DMS153 (cell line): ENCODE results near the gene UFSP1.

ENCODE experiments used
- DNase-seq: peaks from one replicate; lab custom pipeline; 2025; lab: John Stamatoyannopoulos, UW

Gene UFSP1

GRCh38 chr7:100882201-100882600 is 7.3 kb downstream of the UFSP1 start:
- DNase-seq: no peak

GRCh38 chr7:100881136-100881535 is 8.4 kb downstream of the UFSP1 start:
- DNase-seq: no peak

DNA sequence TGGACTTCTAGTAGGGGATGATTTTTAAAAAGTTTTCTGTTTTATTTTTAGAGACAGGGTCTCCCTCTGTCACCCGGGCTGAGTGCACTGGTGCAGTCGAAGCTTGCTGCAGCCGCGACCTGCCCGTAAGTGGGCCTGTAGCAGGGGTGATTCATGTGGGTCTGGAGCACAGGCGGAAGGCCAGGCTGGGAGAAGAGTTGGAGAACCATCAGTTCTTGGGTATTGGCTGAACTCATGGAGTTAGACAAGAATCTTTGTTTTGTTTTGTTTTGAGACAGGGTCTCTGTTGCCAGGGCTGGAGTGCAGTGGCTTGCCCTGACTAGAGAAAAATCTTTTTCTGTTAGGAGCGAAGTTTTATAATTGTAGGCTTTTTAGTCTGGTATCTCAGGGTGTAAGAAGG is 8.9 kb downstream of the UFSP1 start:
- no peak for DNase-seq

DNA sequence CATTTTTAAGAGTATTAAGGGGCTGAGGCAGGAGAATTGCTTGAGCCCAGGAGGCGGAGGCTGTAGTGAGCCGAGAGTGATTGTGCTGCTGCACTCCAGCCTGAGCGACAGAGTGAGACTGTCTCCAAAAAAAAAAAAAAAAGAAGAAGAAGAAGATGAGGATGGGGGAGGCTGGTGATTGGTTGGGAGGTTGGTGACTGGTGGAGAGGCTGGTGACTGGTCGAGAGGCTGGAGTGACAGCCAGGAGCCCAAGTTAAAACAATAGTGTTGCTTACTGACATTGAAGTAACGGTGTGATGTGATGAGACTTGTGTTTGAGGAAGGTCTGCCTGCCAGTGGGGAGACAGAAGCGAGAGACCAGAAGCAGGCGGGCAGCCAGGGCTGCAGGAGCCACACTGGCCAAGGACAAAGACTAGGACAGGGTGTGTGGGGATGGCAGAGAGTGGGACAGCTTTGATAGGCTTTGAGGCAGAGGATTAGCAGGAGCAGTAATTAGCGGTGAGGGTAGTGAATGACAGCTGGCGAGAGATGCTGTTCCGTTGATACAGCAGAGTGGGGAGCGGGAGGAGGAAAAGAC is 9.7 kb downstream of the UFSP1 start:
- no peak for DNase-seq

- DNase-seq: no peak
These were observed 10.8 kb downstream of the UFSP1 start for GRCh38 chr7:100878685-100879084.

DNA sequence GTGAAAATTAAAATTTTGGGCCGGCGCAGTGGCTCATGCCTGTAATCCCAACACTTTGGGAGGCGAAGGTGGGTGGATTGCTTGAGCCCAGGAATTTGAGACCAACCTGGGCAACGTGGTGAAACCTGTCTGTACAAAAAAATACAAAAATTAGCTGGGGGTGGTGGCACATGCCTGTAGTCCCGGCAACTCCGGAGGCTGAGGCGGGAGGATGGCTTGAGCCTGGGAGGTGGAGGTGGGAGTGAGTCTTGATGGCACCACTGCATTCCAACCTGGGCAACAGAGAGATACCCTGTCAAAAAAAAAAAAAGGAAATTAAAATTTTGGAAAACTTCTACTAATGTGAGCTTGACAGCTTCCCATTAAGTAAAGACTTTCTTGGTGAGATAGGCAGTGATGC is 11.5 kb downstream of the UFSP1 start:
- DNase-seq: no peak

DNA sequence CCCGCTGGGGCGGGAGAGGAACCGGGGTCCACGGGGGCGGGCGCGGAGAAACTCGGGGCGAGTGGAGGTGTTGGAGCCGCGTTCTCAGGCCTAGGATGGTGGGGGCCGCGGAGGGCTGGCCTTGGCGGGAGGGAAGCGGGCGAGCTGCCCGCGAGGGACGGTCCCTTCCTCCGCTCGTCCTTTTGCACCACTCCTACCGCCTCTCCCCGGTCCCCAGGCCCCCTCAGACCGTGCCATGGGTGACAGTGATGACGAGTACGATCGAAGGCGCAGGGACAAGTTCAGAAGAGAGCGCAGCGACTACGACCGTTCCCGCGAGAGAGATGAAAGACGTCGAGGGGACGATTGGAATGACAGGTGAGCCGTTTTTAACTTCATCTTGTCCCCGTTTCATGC is 14.2 kb downstream of the UFSP1 start:
- no peak for DNase-seq

- peak; percentile 97 for DNase-seq
These were observed 14.7 kb downstream of the UFSP1 start, which contains the start of gene SRRT for GRCh38 chr7:100874577-100875355. TSS of gene SRRT (plus strand) at chr7:100875103. CDS start at chr7:100875591, 488 bp downstream.

DNA sequence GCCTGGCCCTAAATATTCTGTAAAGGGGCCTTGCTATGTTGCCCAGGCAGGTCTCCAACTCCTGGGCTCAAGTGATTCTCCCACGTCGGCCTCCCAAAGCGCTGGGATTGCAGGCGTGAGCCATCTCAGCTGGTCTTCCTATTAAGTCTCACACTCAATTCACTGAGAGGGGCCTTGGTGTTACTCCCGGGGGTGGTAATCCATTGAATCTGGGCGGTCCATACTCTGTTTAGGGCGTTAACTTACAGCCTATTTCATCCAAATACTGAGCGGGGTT is 15.3 kb downstream of the UFSP1 start:
- no peak for DNase-seq

- DNase-seq: no peak
These were observed 15.8 kb downstream of the UFSP1 start for GRCh38 chr7:100873599-100874299.

DNA sequence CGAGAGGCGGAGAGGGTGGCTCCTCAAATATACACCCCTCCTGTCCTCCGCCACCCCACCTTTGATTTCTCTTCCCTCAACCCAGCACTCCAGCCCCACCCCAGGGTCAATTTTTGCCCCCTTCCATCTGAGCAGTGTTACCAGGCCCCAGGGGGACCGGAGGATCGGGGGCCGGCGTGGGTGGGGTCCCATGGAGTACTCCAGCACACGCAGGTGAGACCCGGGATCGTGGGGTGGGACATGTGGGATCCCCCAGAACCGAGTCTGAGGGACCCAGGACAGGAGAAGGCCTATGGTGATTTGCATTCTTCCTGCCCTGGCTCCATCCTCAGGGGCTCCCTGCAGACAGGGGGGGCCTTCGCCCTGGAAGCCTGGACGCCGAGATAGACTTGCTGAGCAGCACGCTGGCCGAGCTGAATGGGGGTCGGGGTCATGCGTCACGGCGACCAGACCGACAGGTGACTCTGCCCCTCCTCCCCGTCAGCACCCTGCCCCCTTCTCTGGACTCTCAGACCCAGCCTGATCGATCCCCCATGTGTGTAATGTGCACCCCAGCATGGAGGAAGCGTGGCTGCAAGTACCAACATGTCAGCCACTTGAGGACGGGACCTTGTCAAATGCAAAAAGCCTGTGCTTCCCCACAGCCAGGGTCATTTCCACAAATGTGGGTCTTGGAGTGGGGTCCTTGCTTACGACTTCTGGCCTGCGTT is 21.6 kb downstream of the UFSP1 start:
- DNase-seq: no peak

DNA sequence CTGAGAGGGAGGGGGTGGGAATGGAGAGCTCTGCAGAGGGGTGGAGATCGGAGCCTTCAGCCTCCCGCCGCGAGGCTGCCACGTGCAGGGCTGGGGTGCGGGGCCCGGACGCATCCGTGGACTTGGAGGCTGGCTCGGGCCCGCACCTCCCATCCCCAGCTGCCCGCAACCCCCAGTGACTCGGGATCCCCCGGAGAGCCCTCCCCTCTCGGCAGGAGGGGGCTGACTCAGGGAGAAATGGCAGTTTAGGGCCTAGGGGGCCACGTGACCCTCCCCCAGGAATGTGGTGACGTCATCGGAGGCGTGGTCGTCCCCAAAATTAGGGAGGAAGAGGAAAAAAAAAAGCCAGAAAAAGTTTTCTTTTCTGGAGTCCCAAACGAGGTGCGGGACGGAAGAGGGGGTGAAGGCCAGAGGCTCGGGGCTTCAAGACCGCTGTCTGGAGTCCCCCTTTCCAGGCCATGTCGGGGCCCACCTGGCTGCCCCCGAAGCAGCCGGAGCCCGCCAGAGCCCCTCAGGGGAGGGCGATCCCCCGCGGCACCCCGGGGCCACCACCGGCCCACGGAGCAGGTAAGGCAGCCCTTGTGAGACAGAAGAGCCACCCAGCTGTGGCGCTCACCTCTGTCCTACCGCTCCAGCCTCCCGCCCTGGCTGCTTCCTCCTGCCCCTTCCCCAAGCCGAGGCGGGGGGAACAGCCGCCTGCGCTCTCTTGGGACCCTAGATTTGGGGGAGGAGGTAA is 22.3 kb downstream of the UFSP1 start, which contains the start of gene TRIP6:
Gene TRIP6, plus strand, starts transcription at position 348 of the 736 bp plus-strand sequence. Its CDS starts 111 bp downstream, at position 459.
- DNase-seq: no peak

GRCh38 chr7:100866729-100867039 is 22.8 kb downstream of the UFSP1 start:
- no peak for DNase-seq

DNA sequence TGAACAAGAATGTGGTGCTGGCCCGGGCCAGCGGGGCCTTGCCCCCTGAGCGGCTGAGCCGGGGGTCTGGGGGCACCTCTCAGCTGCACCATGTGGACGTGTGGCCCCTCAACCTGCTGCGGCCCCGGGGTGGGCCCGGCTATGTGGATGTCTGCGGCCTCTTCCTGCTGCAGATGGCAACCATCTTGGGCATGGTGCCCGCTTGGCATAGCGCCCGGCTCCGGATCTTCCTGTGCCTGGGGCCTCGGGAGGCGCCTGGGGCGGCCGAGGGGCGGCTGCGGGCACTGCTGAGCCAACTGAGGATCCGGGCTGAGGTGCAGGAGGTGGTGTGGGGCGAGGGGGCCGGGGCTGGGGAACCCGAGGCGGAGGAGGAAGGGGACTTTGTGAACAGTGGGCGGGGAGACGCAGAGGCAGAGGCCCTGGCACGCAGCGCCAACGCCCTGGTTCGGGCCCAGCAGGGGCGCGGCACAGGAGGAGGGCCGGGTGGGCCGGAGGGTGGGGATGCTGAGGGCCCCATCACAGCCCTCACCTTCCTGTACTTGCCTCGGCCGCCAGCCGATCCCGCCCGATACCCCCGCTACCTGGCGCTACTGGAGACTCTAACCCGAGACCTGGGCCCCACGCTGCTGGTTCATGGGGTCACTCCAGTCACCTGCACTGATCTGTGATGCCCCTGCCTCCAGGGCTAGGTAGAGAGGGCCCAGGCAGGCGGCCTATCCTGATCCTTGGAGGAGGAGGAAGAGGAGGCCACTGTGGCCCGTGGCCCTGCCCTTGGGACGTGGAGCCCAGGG is 23.4 kb downstream of the UFSP1 start:
- DNase-seq: peak; percentile 42

GRCh38 chr7:100865372-100865911 is 24.1 kb downstream of the UFSP1 start:
- DNase-seq: peak; percentile 67

- no peak for DNase-seq
These were observed 25.2 kb downstream of the UFSP1 start for GRCh38 chr7:100864263-100864845.

DNA sequence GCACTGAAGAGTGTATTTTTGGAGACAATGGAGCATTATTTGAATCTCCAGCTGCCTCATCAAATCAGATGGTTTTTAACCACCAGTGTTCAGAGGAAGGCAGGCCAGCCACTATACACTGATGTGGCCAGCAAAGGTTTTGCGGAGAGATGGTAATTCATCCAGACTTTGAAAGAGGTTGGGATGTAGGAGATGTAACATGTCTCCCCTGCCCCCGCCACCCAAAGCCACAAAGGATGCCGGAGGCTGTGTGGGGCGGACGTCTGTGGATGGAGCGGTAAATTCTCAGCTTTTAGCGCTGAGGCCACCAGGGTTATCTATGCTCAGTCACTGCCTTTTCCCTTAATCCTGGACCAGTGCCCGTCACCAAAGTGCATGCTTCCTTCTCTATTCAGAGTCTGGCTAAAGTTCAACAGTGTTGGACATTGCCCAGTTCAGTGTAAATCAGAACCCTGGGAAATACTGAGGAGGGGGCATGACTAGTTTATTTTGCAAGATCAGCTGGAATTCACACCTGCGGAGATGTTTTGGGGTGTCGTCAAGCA is 26.0 kb downstream of the UFSP1 start:
- no peak for DNase-seq

- no peak for DNase-seq
These were observed 27.9 kb downstream of the UFSP1 start for GRCh38 chr7:100861616-100861985.

DNA sequence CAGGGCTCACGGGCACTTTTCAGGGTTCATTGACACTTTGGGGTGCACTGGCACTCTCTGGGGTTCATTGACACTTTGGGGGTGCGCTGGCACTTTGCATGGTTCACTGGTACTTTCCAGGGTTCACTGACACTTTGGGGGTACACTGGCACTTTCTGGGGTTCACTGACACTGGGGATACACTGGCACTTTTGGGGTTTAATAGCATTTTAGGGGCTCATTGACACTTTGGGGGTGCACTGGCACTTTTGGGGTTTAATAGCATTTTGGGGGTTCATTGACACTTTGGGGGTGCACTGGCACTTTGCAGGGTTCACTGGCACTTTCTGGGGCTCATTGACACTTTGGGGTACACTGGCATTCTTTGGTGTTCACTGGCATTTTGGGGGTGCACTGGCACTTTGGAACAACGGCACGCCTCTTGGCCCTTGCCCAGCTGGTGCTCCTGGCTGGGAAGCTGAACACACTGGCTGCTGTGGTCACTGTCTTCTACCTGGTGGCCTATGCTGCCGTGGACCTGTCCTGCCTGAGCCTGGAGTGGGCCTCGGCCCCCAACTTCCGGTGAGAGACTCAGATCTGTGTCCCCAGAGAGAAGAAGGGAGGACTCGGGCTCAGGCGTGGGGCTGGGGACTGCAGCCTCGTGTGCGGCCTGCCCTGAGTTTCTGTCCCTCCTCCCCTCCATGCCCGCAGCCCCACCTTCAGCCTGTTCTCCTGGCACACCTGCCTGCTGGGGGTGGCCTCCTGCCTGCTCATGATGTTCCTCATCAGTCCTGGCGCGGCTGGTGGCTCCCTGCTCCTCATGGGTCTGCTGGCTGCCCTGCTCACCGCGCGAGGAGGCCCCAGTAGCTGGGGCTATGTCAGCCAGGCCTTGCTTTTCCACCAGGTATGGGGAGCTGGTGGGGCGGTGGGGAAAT is 28.6 kb downstream of the UFSP1 start:
- DNase-seq: no peak
